ENCODE results near the gene SCN2A.

The SCN2A gene

DNA sequence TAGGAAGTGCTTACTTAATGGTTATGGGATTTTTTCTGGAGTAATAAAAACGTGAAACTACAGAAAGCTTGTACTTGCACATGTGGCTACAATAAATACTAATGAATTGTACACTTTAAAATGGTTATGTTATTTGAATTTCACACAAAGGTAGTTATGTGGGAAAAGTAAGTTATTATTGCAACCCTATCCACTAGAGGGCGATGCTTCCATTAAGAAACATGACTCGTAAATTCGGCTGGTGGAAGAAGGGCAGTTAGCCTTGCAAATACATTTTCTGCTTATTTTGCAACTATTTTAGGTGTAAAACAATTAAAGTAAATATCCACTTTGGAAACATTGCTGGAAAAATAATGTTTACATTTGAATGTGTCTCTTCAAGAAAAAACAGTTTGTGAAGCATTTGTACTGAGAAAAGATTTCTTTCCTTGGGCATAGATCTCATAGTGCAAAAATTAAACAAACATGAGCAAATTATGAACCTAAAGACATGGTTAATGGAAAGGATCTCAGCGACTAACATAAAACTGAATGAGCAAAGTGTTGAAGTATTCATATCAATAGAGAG is 162.2 kb downstream of the SCN2A start:
- peaks cover 5% of the 10 kb centered on the region for H3K4me1 Mint-ChIP-seq (ENCODE audit: low read depth)
- no peaks in the 10 kb centered on the region for H3K36me3 Mint-ChIP-seq (ENCODE audit: low read depth)
- H3K9me3 Mint-ChIP-seq: no peaks in the 10 kb centered on the region
- no peak overlapping the region for H3K4me3 Mint-ChIP-seq
- no peak overlapping the region for H3K27ac Mint-ChIP-seq
- peaks cover 39% of the 10 kb centered on the region for H3K27me3 Mint-ChIP-seq (ENCODE audit: low read depth)

DNA sequence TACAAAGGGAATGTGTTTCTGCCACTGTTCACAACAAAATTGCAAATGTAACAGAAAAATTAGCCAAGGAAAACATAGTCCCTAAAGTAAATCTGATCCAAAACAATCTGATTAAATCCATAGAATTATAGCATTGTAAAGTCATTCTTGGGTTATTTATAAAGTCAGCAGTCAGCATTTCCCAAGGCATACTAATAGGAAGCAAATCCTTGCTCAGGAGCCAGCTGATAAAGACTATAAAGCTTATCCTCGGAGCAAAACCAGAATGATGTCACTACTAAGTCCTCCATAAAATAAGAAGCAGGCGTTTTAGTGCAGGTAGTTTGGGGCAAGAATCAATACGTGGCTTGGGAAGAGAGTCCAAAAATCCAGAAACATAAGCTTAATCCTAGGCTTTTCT is 162.9 kb downstream of the SCN2A start:
- Mint-ChIP-seq H3K4me1 (ENCODE audit: low read depth) (peaks cover 5% of the 10 kb centered on the region), H3K27me3 (ENCODE audit: low read depth) (peaks cover 33% of the 10 kb centered on the region), H3K27ac (no peak overlapping the region), H3K4me3 (no peak overlapping the region), H3K36me3 (ENCODE audit: low read depth) (no peaks in the 10 kb centered on the region), H3K9me3 (no peaks in the 10 kb centered on the region)

DNA sequence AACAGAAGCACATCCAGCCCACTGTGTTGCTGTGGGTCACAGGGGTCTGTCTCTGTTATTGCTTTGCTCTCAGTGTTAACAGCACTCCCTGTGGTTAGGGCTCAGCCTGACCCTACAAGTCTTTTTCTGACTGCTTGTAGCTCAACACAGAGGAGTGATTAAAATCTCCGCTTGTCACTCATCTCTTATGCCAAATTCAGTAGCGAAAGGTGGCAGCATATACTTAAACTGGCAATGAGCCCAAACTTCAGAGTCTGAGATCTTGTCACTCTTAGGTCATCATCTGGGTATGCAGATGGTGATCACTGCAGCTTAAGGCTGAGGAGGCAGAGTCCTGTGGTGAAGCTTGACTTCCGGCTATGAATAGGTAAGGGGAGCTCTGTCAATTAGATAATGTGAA is 167.0 kb downstream of the SCN2A start:
- no peaks in the 10 kb centered on the region for H3K36me3 Mint-ChIP-seq (ENCODE audit: low read depth)
- peaks cover 3% of the 10 kb centered on the region for H3K4me1 Mint-ChIP-seq (ENCODE audit: low read depth)
- H3K4me3 Mint-ChIP-seq: no peak overlapping the region
- peaks cover 20% of the 10 kb centered on the region for H3K27me3 Mint-ChIP-seq (ENCODE audit: low read depth)
- H3K27ac Mint-ChIP-seq: no peak overlapping the region
- no peaks in the 10 kb centered on the region for H3K9me3 Mint-ChIP-seq

DNA sequence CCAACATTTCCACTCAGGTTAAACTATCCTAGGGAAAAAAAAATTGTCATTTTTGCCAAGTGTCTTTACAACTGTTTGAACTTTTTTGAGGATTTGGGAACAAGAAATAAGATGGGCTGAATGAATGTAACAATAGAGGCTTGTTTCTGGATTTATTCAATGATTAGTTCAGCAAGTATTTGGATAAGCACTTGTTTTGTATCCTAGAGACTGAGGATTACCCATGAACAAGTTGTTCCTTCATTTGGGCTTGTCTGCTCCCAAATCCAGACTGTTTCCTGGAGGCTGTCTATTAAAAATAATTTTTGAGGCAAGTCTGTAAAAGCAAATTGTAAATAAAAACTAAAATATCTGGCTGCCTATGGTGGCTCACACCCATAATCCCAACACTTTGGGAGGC is 168.3 kb downstream of the SCN2A start:
- no peaks in the 10 kb centered on the region for H3K9me3 Mint-ChIP-seq
- no peaks in the 10 kb centered on the region for H3K4me1 Mint-ChIP-seq (ENCODE audit: low read depth)
- no peak overlapping the region for H3K27ac Mint-ChIP-seq
- H3K4me3 Mint-ChIP-seq: no peak overlapping the region
- H3K27me3 Mint-ChIP-seq (ENCODE audit: low read depth): peaks cover 10% of the 10 kb centered on the region
- no peaks in the 10 kb centered on the region for H3K36me3 Mint-ChIP-seq (ENCODE audit: low read depth)

DNA sequence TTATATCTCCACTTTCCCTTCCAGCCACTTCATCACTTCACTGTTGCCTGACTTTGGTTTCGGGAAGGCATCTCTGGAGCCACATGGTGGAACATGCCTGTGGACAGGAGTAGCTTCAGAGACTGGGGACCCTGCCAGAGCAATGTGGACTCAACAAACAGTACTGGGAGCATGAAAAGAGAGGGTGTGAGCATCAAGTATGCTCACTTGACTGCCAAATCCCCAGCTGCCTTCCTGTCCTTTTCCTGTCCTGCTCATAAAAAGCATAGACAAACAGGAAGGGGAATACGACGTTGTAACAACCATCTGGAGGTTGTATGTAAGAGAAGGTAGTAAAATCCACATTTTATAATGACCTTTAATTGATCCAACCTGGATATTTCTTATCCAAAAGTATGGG is 169.0 kb downstream of the SCN2A start:
- Mint-ChIP-seq H3K9me3 (no peaks in the 10 kb centered on the region), H3K36me3 (ENCODE audit: low read depth) (no peaks in the 10 kb centered on the region), H3K4me3 (no peak overlapping the region), H3K27ac (no peak overlapping the region), H3K27me3 (ENCODE audit: low read depth) (peaks cover 10% of the 10 kb centered on the region), H3K4me1 (ENCODE audit: low read depth) (no peaks in the 10 kb centered on the region)

DNA sequence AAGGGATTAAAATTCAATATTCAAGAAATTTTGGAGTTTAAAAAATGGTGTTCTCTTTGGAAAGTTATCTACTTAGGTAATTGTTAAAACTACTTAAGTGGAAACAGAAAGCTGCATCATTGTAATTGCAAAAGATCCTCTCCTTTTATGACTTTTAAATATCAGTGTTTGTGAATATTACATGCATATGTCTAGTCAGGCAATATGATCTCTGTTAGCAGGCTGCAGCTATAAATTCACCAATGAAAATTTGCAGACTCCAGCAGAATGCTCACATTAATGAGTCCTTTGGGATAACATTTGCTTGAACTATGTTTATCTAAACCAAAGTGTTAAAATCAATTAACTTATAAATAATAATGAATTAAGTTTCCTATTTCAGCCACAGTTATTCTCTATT is 171.1 kb downstream of the SCN2A start:
- H3K4me1 Mint-ChIP-seq (ENCODE audit: low read depth): no peaks in the 10 kb centered on the region
- no peaks in the 10 kb centered on the region for H3K36me3 Mint-ChIP-seq (ENCODE audit: low read depth)
- H3K27me3 Mint-ChIP-seq (ENCODE audit: low read depth): peaks cover 5% of the 10 kb centered on the region
- H3K27ac Mint-ChIP-seq: no peak overlapping the region
- no peaks in the 10 kb centered on the region for H3K9me3 Mint-ChIP-seq
- no peak overlapping the region for H3K4me3 Mint-ChIP-seq

DNA sequence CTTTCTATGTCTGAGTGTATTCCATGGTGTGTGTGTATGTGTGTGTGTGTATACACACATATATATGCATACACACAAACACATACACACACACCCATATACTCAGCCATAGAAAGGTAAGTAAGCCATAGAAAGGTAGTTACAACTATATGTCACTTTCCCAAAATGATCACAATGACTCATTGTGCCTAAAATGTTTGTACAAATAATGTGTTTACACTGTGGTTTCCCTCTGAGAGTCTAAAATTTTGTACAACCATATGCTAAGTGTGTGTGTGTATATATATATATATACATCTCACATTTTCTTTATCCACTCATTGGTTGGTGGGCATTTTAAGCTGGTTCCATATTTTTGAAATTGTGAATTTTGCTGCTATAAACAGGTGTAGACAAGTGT is 175.0 kb downstream of the SCN2A start:
- peaks cover 13% of the 10 kb centered on the region for H3K9me3 Mint-ChIP-seq
- H3K27me3 Mint-ChIP-seq (ENCODE audit: low read depth): peaks cover 12% of the 10 kb centered on the region
- no peak overlapping the region for H3K27ac Mint-ChIP-seq
- no peaks in the 10 kb centered on the region for H3K36me3 Mint-ChIP-seq (ENCODE audit: low read depth)
- no peaks in the 10 kb centered on the region for H3K4me1 Mint-ChIP-seq (ENCODE audit: low read depth)
- H3K4me3 Mint-ChIP-seq: no peak overlapping the region

DNA sequence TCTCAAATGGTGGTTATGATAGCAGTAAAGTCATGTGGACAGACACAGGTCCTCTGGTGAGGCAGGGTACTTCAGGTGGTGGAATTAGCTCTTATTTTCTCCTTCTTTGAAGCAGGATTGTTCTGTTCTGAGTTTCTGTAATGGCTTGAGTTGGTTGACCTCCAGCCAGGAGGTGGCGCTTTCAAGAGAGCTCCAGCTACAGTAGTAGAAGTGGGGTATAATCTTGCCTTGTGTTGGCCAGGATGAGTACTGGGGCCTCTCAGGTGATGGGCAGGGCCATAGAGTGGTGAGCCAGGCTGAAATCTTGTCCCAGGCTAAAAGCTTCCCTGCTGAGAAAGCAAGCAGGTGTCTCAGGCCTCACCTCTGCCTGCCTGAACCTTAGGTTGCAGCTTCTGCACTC is 177.8 kb downstream of the SCN2A start:
- H3K36me3 Mint-ChIP-seq (ENCODE audit: low read depth): no peaks in the 10 kb centered on the region
- H3K4me1 Mint-ChIP-seq (ENCODE audit: low read depth): no peaks in the 10 kb centered on the region
- peaks cover 13% of the 10 kb centered on the region for H3K9me3 Mint-ChIP-seq
- no peak overlapping the region for H3K4me3 Mint-ChIP-seq
- H3K27ac Mint-ChIP-seq: no peak overlapping the region
- H3K27me3 Mint-ChIP-seq (ENCODE audit: low read depth): peaks cover 12% of the 10 kb centered on the region

DNA sequence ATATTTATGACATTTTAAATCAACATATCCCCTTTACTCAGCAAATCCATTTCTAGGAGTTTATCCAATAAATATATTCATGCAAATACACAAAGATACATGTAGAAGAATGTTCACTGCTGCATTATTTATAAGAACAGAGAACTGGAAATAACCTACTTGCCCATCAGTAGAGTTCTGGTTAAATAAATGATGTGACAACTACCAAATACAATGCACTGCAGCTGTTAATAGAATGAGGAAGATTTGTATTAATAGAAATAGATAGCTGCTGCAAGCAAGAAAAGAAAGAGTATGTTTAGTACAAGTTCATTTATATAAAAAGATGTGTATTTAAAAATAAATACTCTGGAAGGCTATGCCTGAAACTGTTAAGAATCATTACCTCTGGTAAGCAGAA is 181.0 kb downstream of the SCN2A start:
- H3K27me3 Mint-ChIP-seq (ENCODE audit: low read depth): peaks cover 6% of the 10 kb centered on the region
- H3K4me3 Mint-ChIP-seq: no peak overlapping the region
- no peaks in the 10 kb centered on the region for H3K4me1 Mint-ChIP-seq (ENCODE audit: low read depth)
- H3K27ac Mint-ChIP-seq: no peak overlapping the region
- H3K9me3 Mint-ChIP-seq: peaks cover 13% of the 10 kb centered on the region
- no peaks in the 10 kb centered on the region for H3K36me3 Mint-ChIP-seq (ENCODE audit: low read depth)

DNA sequence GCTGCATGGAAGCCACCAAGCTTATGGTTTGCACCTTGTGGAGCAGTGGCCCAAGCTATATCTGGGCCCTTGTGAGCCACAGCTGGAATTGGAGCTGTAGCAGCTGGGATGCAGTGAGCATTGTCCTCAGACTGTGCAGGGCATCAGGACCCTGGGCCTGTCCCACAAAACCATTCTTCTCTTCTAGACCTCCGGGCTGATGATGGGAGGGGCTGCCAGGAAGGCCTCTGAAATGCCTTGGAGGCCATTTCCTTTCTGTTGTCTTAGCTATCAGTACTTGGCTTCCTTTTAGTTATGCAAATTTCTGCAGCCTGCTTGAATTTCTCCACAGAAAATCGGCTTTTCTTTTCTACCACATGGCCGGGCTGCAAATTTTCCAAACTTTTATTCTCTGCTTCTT is 183.9 kb downstream of the SCN2A start:
- no peaks in the 10 kb centered on the region for H3K9me3 Mint-ChIP-seq
- H3K36me3 Mint-ChIP-seq (ENCODE audit: low read depth): no peaks in the 10 kb centered on the region
- no peak overlapping the region for H3K4me3 Mint-ChIP-seq
- H3K27ac Mint-ChIP-seq: no peak overlapping the region
- peaks cover 4% of the 10 kb centered on the region for H3K27me3 Mint-ChIP-seq (ENCODE audit: low read depth)
- no peaks in the 10 kb centered on the region for H3K4me1 Mint-ChIP-seq (ENCODE audit: low read depth)

DNA sequence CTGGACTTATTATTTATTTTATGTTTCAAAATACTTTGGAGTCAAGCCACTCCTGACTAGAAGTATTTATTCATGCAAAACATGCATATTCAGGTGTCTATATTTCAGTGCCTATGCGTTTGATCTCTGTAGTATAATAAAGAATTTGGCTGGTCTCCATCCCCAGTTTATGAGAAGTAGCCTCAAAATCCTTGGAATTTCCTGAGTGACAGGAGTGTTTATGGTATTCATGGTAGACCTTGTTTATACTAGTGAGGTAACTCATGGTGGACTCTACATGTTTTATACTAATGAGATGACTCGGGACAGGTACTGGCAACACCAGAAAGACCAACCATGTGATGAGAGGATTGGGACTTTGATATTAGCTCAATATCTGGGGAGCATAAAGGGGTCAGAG is 186.3 kb downstream of the SCN2A start:
- Mint-ChIP-seq H3K36me3 (ENCODE audit: low read depth) (no peaks in the 10 kb centered on the region), H3K9me3 (no peaks in the 10 kb centered on the region), H3K27ac (no peak overlapping the region), H3K4me3 (no peak overlapping the region), H3K27me3 (ENCODE audit: low read depth) (no peaks in the 10 kb centered on the region), H3K4me1 (ENCODE audit: low read depth) (no peaks in the 10 kb centered on the region)

DNA sequence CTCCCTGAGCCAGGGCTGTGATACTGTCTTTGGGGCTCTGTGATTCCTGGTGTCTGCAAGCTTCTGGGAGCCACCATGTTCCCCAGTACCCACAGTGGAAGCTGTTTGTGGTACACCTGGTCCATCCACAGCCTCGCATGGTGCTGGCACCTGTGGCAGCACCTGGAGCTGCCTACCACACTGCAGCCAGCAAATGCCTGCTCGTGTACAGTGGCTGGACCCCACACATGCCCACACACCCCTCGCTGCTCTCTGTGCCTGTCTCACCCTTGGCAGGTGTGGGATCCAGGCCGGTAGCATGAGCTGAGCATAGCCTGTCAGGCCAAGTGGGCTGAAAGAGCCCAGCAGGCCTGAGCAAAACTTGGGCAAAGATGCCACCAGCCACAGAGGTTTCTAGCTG is 188.5 kb downstream of the SCN2A start:
- no peaks in the 10 kb centered on the region for H3K9me3 Mint-ChIP-seq
- H3K4me3 Mint-ChIP-seq: no peak overlapping the region
- no peaks in the 10 kb centered on the region for H3K4me1 Mint-ChIP-seq (ENCODE audit: low read depth)
- H3K27ac Mint-ChIP-seq: no peak overlapping the region
- H3K36me3 Mint-ChIP-seq (ENCODE audit: low read depth): no peaks in the 10 kb centered on the region
- no peaks in the 10 kb centered on the region for H3K27me3 Mint-ChIP-seq (ENCODE audit: low read depth)

DNA sequence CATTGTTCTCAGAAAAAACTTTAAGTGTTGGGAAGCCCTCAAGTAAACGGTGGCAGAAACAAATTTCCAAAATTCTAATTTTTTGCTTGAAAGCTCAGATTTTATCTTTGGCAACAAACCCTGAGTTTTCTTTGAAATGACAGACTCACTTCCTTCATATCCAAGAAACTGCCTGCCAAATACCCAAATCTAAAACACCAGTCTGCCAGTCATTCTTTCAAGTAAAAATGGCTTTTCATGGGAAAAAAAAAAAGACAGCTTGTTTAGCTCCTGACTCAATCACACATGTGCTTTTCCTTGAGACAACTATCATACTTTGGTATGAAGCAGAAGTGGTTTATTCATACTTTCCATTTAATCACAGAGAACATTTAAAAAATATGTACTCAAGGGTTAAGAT is 189.7 kb downstream of the SCN2A start:
- no peak overlapping the region for H3K4me3 Mint-ChIP-seq
- H3K9me3 Mint-ChIP-seq: no peaks in the 10 kb centered on the region
- H3K27me3 Mint-ChIP-seq (ENCODE audit: low read depth): no peaks in the 10 kb centered on the region

DNA sequence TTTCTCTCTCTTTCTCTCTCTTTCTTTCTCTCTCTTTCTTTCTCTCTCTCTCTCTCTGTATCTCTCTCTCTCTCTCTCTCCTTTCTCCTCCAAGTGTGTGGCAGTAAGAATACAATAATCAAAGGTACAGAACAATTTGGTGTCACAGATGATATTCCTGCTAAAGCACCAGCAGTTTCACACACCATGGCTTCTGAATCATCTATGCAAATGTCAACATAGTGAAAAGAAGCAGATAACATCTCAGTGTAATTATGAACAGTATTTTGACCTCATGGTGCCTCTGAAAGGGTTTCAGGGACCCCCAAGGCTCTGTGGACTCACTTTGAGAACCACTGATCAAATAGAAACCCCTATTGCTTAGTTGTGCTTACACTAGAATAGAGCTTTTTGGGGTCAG is 191.8 kb downstream of the SCN2A start:
- no peaks in the 10 kb centered on the region for H3K36me3 Mint-ChIP-seq (ENCODE audit: low read depth)
- no peak overlapping the region for H3K4me3 Mint-ChIP-seq
- H3K4me1 Mint-ChIP-seq (ENCODE audit: low read depth): no peaks in the 10 kb centered on the region
- no peaks in the 10 kb centered on the region for H3K27me3 Mint-ChIP-seq (ENCODE audit: low read depth)
- H3K27ac Mint-ChIP-seq: no peak overlapping the region
- H3K9me3 Mint-ChIP-seq: no peaks in the 10 kb centered on the region

More for the DNA sequence above, 189.7 kb downstream of the SCN2A start:
- H3K27ac Mint-ChIP-seq: no peak overlapping the region
- H3K4me1 Mint-ChIP-seq (ENCODE audit: low read depth): no peaks in the 10 kb centered on the region
- no peaks in the 10 kb centered on the region for H3K36me3 Mint-ChIP-seq (ENCODE audit: low read depth)

DNA sequence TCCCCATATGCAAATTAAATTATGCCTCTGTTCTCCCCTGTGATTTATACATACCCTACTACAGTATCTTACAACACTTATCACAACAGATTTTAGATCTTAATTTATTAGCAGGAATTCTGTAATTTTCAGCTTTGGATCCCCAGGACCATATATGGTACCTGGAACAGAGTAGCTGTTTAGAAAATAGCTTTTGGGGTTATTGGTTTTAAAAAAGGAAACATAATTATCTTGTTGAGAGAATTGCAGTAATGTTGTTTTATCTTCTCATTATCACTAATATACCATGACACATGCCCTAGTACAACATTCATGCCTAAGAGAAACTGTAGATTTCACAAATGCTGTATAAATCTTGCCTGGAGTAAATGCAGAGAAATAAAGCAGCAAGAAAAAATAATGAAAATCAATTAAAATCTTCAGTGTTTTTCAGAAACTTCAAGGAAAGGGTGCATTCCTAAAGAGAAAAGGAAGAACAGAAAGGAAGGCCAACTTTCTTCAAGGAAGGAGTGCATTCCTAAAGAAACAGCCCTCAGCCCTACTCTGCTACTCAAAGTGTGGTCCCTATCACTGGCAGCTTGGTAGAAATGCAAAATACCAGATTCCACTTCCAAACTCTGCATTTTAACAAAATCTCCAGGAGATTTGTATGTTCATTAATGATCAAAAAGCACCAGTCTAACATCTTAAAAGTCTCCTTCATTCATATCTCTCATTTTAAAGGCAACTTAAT is 193.2 kb downstream of the SCN2A start:
- Mint-ChIP-seq H3K27me3 (ENCODE audit: low read depth) (no peaks in the 10 kb centered on the region), H3K9me3 (no peaks in the 10 kb centered on the region), H3K4me3 (no peak overlapping the region), H3K36me3 (ENCODE audit: low read depth) (no peaks in the 10 kb centered on the region), H3K4me1 (ENCODE audit: low read depth) (no peaks in the 10 kb centered on the region), H3K27ac (no peak overlapping the region)
